GM12873 (cell line): Measurements from ENCODE around the gene GATA5.
A peak's percentile ranks its signal among the peaks of the same experiment; 100 is the strongest.

ENCODE experiments used
- TF ChIP-seq, protein P1 (sequence below): IDR thresholded peaks from 2 replicates; pipeline ENCODE4 v1.5.1; 2012; ENCODE audit warnings: low read depth, mild to moderate bottlenecking, moderate library complexity, low read length, control low read depth; ENCODE audit not compliant: insufficient read depth; ENCODE audit errors: missing control alignments

The GATA5 gene

DNA sequence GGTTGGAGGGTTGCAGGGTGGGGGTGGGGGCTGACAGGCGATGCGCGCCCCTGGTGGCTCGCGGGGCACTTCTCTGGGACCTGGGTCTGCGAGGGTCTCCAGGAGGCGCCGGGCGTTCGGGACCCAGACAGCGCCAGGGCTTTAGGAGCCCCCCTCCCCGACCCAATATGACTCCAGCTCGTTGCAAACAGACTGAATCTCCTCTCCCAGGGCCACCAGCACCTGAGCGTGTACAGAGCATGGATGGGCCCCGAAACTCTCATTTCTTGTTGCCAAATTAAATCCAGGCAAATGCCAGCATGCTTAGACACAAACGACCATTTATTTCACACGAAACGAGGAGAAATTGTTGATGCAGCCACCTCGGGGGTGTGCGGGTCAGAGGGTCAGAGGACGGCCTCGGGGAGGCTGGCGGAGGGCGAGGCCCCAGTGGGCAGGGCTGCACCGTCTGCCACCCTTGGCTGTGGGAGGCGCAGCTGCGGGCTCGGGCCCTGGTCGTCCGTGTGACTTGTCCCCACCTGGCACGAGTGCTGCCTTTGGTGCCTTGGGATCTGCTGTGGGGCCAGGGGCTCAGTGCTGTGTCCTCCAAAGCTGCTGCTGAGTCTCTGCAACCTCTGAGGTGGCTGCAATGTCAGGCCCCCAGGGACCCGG is 20.9 kb upstream of the GATA5 start:
- TF ChIP-seq, protein P1, sequence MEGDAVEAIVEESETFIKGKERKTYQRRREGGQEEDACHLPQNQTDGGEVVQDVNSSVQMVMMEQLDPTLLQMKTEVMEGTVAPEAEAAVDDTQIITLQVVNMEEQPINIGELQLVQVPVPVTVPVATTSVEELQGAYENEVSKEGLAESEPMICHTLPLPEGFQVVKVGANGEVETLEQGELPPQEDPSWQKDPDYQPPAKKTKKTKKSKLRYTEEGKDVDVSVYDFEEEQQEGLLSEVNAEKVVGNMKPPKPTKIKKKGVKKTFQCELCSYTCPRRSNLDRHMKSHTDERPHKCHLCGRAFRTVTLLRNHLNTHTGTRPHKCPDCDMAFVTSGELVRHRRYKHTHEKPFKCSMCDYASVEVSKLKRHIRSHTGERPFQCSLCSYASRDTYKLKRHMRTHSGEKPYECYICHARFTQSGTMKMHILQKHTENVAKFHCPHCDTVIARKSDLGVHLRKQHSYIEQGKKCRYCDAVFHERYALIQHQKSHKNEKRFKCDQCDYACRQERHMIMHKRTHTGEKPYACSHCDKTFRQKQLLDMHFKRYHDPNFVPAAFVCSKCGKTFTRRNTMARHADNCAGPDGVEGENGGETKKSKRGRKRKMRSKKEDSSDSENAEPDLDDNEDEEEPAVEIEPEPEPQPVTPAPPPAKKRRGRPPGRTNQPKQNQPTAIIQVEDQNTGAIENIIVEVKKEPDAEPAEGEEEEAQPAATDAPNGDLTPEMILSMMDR = peak; percentile 52

DNA sequence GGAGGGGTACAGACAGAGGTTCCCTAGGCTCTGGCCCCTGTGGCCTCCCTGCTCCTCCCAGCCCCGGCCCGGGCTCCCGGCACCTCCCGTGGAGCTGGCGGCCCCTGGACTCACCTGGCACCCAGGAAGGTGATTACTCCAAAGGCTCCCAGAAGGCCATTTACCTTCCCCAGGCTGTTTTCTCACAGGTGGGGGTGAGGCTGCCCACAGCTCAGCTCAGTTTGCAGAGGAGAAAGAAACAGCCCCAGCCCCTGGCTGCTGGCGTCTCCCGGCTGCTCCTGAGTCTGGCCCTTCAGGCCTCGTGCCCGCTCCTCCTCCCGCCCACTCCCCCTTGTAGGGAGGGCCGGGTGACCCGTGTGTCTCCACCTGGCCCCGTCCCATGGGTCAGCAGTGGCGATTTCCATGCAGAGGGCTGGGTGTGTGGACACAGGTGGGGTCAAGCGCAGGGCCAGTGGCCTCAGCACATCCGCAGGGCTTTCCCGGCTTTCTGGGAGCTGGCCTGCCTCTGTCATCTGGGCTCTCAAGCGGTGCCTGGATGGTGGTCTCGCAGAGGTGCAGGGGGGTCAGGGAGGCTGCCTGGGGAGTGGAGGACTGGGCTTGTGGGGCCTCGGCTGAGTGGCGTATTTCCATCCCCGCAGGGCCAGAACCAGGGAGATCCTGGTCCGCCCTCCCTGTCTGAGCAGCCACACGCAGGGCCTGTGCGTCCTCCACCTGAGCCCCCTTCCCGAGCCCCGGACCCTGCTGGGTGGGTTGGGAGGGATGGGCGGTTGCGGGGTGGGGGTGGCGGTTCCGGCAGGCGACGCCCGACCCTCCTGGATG is 20.2 kb upstream of the GATA5 start:
- TF ChIP-seq, protein P1 = no peak

DNA sequence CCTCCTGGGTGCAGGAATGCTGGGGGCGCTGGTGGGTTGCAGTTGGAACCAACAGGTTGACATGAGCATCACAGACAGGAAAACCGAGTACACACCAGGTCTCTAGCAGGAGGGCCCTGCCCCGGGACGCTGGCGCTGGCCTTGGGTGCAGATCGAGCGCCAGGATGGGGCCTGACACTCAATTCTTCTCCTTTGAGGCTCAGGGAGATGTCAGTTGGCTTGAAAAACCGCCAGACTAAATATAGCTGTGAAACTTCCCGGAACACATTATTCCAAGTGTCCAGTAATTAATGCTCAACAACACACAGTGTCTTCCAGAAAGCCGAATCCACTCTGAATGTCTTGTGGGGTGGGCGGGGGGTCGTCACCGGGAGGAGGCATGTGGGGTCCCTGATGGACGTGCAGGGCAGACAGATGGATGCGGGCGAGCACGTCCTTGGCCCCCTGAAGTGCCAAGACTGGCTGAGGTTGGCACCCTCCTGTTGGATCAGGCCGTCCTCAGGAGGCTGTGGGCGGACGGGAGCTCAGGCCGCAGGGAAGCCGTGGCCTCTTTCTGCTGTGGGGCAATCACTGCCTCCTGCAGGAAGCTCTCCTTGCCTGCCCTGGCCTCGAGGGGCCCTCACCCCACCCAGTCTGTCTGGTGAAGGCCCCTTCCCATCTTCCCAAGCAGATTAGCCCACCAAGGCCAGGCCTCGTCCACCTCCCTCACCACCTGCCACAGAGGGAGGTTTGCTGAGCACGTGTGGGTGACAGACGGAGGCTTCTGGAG is 19.4 kb upstream of the GATA5 start:
- TF ChIP-seq, protein P1 = no peak

DNA sequence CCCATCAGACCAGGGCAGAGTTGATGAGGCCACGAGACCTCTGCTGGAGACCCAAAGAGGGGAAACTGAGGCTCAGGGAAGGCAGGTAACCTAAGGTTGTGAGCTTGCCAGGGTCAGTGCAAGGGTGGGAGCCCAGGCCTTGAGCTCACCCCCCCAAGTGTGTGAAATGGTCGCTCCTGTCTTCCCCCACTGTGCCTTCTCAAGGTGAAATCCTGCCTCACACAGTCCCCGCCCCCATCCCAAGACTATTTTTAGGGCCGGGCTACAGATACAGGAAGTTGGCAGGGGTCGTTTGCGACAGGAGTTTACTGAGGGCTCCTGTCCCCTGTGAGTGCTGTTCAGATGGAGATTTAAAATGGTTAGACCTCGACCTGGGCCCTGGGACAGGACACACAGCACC is 18.7 kb upstream of the GATA5 start:
- TF ChIP-seq, protein P1 = no peak

DNA sequence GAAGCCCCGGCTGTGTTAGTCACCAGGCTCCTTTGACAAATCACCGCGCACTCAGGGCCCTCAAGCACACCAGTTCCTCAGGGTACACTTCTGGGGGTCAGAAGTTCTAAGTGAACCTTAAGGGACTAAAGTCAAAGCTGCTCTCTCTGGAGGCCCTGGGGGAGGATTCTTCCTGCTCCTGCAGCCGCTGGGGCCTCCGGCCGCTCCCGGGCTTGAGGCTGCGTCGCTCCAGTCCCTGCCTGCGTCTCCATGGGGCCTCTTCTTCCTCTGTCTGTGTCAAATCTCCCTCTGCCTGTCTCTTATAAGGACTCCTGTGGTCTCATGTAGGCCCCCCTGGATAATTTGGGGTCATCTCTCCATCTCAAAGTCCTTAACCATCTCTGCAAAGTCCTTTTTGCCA is 18.1 kb upstream of the GATA5 start:
- TF ChIP-seq, protein P1 = no peak

DNA sequence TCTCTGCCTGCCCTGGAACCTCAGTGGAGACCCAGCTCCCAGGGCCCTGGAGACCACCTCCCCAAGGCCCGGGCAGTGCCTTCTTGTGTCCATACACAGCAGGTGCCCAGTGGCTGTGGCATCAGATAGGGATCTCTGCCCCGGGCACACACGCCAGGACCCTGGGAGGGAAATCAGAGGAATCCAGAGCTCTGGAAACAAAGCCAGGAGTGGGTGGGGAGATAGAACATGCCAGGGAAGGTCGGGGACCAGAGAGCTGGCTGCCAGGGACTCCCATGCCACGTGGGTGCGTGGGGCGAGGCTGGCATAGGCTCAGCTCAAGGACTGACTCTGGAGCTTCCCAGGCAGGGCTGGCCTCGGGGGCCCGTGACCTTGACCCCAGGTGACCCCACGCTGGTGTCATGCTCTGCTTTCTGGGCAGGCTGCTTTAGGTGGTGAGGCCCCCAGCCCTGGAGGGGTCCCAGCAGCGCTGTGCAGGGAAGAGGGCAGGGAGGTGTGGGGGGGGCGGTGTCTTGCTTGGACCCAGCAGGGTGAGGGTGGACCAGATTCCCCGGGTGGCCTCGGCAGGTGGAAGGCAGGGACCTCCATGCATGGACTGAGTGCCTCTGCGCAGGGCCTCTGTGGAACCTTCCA is 17.6 kb upstream of the GATA5 start:
- TF ChIP-seq, protein P1 = no peak
